H9 (cell line): ENCODE measurements around the gene WFDC2. TPM values are rescaled to one million over a fixed set of nuclear protein-coding genes. Genes with fewer than 3 reads are reported as not detected.

Source experiments
- DNase-seq: peaks from one replicate; pipeline ENCODE4 v3.0.0-alpha.2; 2017
- H2AFZ ChIP-seq: one replicate; pipeline ENCODE4 v1.6.1; 2013; ENCODE audit warnings: mild to moderate bottlenecking, low read length, control low read depth, moderate library complexity
- H2AK5ac ChIP-seq: 2 replicates; pipeline ENCODE4 v1.6.1; 2013; ENCODE audit warnings: low read length, control low read depth, mixed read lengths; ENCODE audit not compliant: insufficient read length
- H2BK120ac ChIP-seq: one replicate; pipeline ENCODE4 v1.6.1; 2013; ENCODE audit warnings: low read depth, mild to moderate bottlenecking, low read length, control low read depth, inconsistent platforms; ENCODE audit not compliant: poor library complexity, severe bottlenecking
- H2BK12ac ChIP-seq: 2 replicates; pipeline ENCODE4 v1.6.1; 2013; ENCODE audit warnings: low read length, control low read depth, mixed read lengths, low read depth; ENCODE audit not compliant: insufficient read length
- H2BK15ac ChIP-seq: 2 replicates; pipeline ENCODE4 v1.6.1; 2013; ENCODE audit warnings: low read depth, low read length, control low read depth
- H2BK20ac ChIP-seq: one replicate; pipeline ENCODE4 v1.6.1; 2013; ENCODE audit warnings: low read depth, mild to moderate bottlenecking, low read length, control low read depth, inconsistent platforms; ENCODE audit not compliant: poor library complexity, severe bottlenecking
- H2BK5ac ChIP-seq: 2 replicates; pipeline ENCODE4 v1.6.1; 2013; ENCODE audit warnings: low read length, control low read depth, mixed read lengths; ENCODE audit not compliant: insufficient read length
- H3K14ac ChIP-seq: 2 replicates; pipeline ENCODE4 v1.6.1; 2013; ENCODE audit warnings: low read length, control low read depth; ENCODE audit not compliant: insufficient read depth
- H3K18ac ChIP-seq: 2 replicates; pipeline ENCODE4 v1.6.1; 2013; ENCODE audit warnings: low read depth, mild to moderate bottlenecking, mixed read lengths, low read length, control low read depth; ENCODE audit not compliant: insufficient read length
- H3K23ac ChIP-seq: 2 replicates; pipeline ENCODE4 v1.6.1; 2013; ENCODE audit warnings: low read length, control low read depth, mixed read lengths, low read depth; ENCODE audit not compliant: insufficient read length
- H3K23me2 ChIP-seq: 2 replicates; pipeline ENCODE4 v1.6.1; 2013; ENCODE audit warnings: low read depth, mild to moderate bottlenecking, mixed read lengths, low read length, control low read depth; ENCODE audit not compliant: insufficient read length, poor library complexity, severe bottlenecking
- H3K27ac ChIP-seq: 2 replicates; pipeline ENCODE4 v1.5.1; 2013; ENCODE audit warnings: low read length, control low read depth, mixed read lengths, low read depth; ENCODE audit not compliant: insufficient read length
- H3K27me3 ChIP-seq: 2 replicates; pipeline ENCODE4 v1.6.1; 2013; ENCODE audit warnings: low read length, control low read depth, inconsistent platforms; ENCODE audit not compliant: insufficient read depth
- H3K4ac ChIP-seq: 2 replicates; pipeline ENCODE4 v1.6.1; 2013; ENCODE audit warnings: low read depth, mild to moderate bottlenecking, control low read depth, inconsistent platforms, low read length, moderate library complexity
- H3K4me1 ChIP-seq: 2 replicates; pipeline ENCODE4 v1.6.1; 2013; ENCODE audit warnings: low read length, control low read depth, inconsistent platforms; ENCODE audit not compliant: insufficient read depth
- H3K4me2 ChIP-seq: 2 replicates; pipeline ENCODE4 v1.6.1; 2013; ENCODE audit warnings: low read length, control low read depth, mixed read lengths; ENCODE audit not compliant: insufficient read length, insufficient read depth
- H3K56ac ChIP-seq: 2 replicates; pipeline ENCODE4 v1.6.1; 2013; ENCODE audit warnings: low read depth, mild to moderate bottlenecking, mixed read lengths, low read length, control low read depth; ENCODE audit not compliant: insufficient read length
- H3K79me1 ChIP-seq: 2 replicates; pipeline ENCODE4 v1.6.1; 2013; ENCODE audit warnings: low read depth, mild to moderate bottlenecking, moderate library complexity, low read length, control low read depth, inconsistent platforms; ENCODE audit not compliant: insufficient read depth, poor library complexity, severe bottlenecking
- H3K79me2 ChIP-seq: 2 replicates; pipeline ENCODE4 v1.6.1; 2013; ENCODE audit warnings: low read length, control low read depth, inconsistent platforms; ENCODE audit not compliant: insufficient read depth
- H3K9ac ChIP-seq: 2 replicates; pipeline ENCODE4 v1.6.1; 2013; ENCODE audit warnings: low read length, control low read depth, mixed read lengths; ENCODE audit not compliant: insufficient read length; ENCODE audit errors: extremely low read depth
- H3K9me3 ChIP-seq: one replicate; pipeline ENCODE4 v1.6.1; 2013; ENCODE audit warnings: low read depth, low read length, inconsistent platforms; ENCODE audit not compliant: control insufficient read depth
- H3T11ph ChIP-seq: one replicate; pipeline ENCODE4 v1.6.1; 2013; ENCODE audit warnings: mild to moderate bottlenecking, low read length, control low read depth, inconsistent platforms
- H4K20me1 ChIP-seq: one replicate; pipeline ENCODE4 v1.6.1; 2013; ENCODE audit not compliant: control insufficient read depth, insufficient read length, insufficient read depth
- H4K5ac ChIP-seq: 2 replicates; pipeline ENCODE4 v1.6.1; 2013; ENCODE audit warnings: low read depth, mild to moderate bottlenecking, mixed read lengths, low read length, control low read depth; ENCODE audit not compliant: insufficient read length
- H4K8ac ChIP-seq: replicated peaks from 2 replicates; pipeline ENCODE4 v1.6.1; 2013; ENCODE audit warnings: low read length, control low read depth, mixed read lengths, low read depth; ENCODE audit not compliant: insufficient read length
- H4K91ac ChIP-seq: 2 replicates; pipeline ENCODE4 v1.6.1; 2013; ENCODE audit warnings: low read depth, mild to moderate bottlenecking, moderate library complexity, mixed read lengths, low read length, control low read depth; ENCODE audit not compliant: insufficient read length
- H3K27ac Mint-ChIP-seq, 3 experiments: 2 replicates in 2 of 3; 3 replicates in 1 of 3; pipeline ENCODE4 v1.8.0; 2020 to 2021; ENCODE audit warnings: mixed read lengths in 3 of 3, mild to moderate bottlenecking in 1 of 3, moderate library complexity in 1 of 3
- H3K27me3 Mint-ChIP-seq: 2 replicates; pipeline ENCODE4 v1.8.0; 2021; ENCODE audit warnings: low read depth, mild to moderate bottlenecking, moderate library complexity, mixed read lengths
- H3K36me3 Mint-ChIP-seq, 3 experiments: 2 replicates in 2 of 3; 3 replicates in 1 of 3; pipeline ENCODE4 v1.8.0; 2020 to 2021; ENCODE audit warnings: low read depth in 3 of 3, mixed read lengths in 3 of 3; ENCODE audit not compliant: insufficient read depth in 1 of 3
- H3K4me1 Mint-ChIP-seq, 2 experiments: 2 replicates each; pipeline ENCODE4 v1.8.0; 2020; ENCODE audit warnings: mixed read lengths in 2 of 2
- H3K4me3 Mint-ChIP-seq, 2 experiments: 2 replicates in 1 of 2; 3 replicates in 1 of 2; pipeline ENCODE4 v1.8.0; 2020 to 2021; ENCODE audit warnings: mild to moderate bottlenecking in 2 of 2, mixed read lengths in 2 of 2, moderate library complexity in 1 of 2
- H3K9me3 Mint-ChIP-seq, 2 experiments: 2 replicates in 1 of 2; 3 replicates in 1 of 2; pipeline ENCODE4 v1.8.0; 2020; ENCODE audit warnings: mild to moderate bottlenecking in 2 of 2, mixed read lengths in 2 of 2, moderate library complexity in 1 of 2
- CTCF ChIP-seq: fragments of 200-600 bp; sonication (generic); conservative IDR thresholded peaks from 3 replicates; pipeline ENCODE4 v1.8.0; 2021; ENCODE audit warnings: antibody characterized with exemption, mild to moderate bottlenecking
- WGBS: extraction: QIAGEN DNeasy Blood & Tissue Kit; methylation state at CpG from one replicate; pipeline ENCODE4 v1.1.7; 2013; ENCODE audit warnings: missing lambda C conversion rate, low lambda C conversion rate, mixed read lengths; ENCODE audit not compliant: insufficient read length; ENCODE audit errors: extremely low coverage; 5-methylcytosine and 5-hydroxymethylcytosine counted together
- total RNA-seq: library from RNA; stranded (reverse); gene quantifications from 2 replicates; pipeline ENCODE4 v1.2.1, GENCODE V29; 2021

The WFDC2 gene
- total RNA-seq, 1 experiment from 2014 or later, result 57.1 TPM

GRCh38 chr20:45440424-45440823 is 29.1 kb upstream of the WFDC2 start:
- Histone ChIP-seq H4K5ac (no peak overlapping the region), H3K23me2 (no peaks in the 10 kb centered on the region), H3K4me1 (no peaks in the 10 kb centered on the region; the same call in 1 of the 2 replicates), H2BK12ac (no peak overlapping the region), H3K9me3 (no peaks in the 10 kb centered on the region), H2BK120ac (no peak overlapping the region), H3K56ac (no peak overlapping the region), H3K4me2 (no peak overlapping the region), H2AK5ac (no peak overlapping the region), H3K14ac (no peak overlapping the region), H3K79me2 (no peaks in the 10 kb centered on the region), H2BK5ac (no peak overlapping the region), H3K4ac (no peak overlapping the region), H3K23ac (no peak overlapping the region), H3T11ph (no peak overlapping the region), H3K27ac (no peak overlapping the region), H2BK15ac (no peak overlapping the region), H2BK20ac (no peak overlapping the region), H3K27me3 (no peaks in the 10 kb centered on the region), H4K91ac (no peak overlapping the region), H4K20me1 (no peaks in the 10 kb centered on the region), H3K79me1 (no peaks in the 10 kb centered on the region), H2AFZ (no peak overlapping the region), H3K9ac (no peak overlapping the region), H4K8ac (no peak overlapping the region), H3K18ac (no peak overlapping the region)
- Mint-ChIP-seq H3K4me1 (peaks cover 23 to 35% of the 10 kb centered on the region in 2 experiments), H3K36me3 (no peaks in the 10 kb centered on the region), H3K27ac (no peak overlapping the region), H3K4me3 (no peak overlapping the region), H3K27me3 (peaks cover 5% of the 10 kb centered on the region), H3K9me3 (no peaks in the 10 kb centered on the region; a peak in 1 of 5 replicates)
- TF ChIP-seq CTCF, result no peak
- no peak for DNase-seq
- WGBS, result no CpG with 5 or more reads among the region's 3 CpGs
